GM18526 (cell line): ENCODE data around the gene THEMIS.

ENCODE experiments used
- POLR2A ChIP-seq: IDR thresholded peaks from 3 replicates; pipeline ENCODE4 v1.6.1; 2011; ENCODE audit not compliant: insufficient read length; ENCODE audit errors: extremely low read depth

THEMIS gene

DNA sequence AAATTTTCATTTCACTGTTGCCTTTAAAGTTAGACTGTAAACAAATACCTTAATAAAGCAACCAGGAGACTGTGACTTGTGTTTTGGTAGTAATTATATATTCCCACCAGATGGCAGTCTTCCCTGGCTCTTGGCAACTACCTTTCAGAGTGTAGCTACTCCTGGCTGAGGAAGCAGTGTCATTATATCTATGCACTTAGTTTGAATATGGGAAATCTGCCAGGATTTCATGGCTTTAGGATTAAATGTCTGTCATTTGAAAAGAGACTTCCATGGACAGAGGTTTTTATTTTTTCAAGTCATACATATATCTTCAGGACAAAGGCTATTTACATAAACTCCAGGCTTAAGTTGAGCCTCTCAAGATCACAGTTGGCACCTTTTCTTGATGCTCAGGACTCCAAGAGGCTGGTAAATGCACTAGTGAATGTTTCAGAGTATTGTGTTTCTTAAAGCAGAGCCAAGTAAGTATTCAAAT, 163.8 kb downstream of the THEMIS start:
- TF ChIP-seq POLR2A = no peak

- TF ChIP-seq POLR2A = no peak
Observed at GRCh38 chr6:127732927-127733326, 167.9 kb downstream of the THEMIS start.

DNA sequence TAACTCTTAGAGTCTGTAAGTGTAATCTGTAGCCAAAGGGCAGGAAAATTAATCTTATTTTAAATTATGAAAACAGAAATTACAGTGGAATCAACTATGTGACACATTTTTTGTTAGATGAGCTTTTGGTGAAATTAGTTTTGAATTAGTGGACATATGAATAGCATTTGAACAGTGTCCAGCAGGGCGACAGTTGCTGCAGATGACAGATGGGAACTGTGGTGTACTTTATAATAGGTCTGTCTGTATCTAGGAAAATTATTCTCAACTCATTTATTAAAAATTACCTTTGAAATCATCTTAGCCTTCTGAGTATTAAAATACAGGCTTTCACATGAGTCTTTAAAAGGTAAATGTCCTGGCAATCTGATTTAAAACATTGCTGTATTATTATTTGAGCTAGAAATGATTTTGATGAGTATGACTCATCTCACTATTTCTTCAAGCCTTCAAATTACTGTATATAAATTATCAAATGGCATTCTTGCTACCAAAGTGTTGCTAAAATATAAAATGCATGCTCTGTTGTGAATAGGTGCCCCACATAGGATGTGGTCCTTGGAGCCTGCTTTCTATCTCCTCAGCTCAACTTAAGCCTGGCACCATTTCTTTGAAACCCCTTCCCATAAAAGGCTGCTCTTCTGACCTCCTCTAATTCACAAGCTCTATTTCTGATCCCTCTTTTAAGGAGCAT, 173.5 kb downstream of the THEMIS start:
- no peak for TF ChIP-seq POLR2A

DNA sequence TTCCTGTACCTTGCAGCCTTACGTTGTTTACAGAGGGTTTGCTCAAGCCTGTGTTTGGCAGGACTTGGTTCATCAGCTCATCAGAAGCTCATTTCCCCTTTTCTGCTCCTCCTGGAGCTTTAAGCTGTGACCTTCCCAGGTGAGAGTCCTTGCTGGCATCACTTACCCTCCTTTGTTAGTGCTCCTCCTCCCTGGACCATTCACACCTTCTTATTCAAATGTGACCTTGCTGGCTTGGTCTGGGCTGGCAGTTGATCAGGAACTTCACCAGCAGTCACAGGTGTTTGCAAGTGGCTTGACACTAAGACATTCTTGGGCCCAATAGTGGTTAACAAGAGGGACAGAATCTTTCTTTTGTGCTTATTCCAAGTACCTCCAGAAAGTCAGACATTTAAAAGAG, 175.0 kb downstream of the THEMIS start:
- no peak for TF ChIP-seq POLR2A

DNA sequence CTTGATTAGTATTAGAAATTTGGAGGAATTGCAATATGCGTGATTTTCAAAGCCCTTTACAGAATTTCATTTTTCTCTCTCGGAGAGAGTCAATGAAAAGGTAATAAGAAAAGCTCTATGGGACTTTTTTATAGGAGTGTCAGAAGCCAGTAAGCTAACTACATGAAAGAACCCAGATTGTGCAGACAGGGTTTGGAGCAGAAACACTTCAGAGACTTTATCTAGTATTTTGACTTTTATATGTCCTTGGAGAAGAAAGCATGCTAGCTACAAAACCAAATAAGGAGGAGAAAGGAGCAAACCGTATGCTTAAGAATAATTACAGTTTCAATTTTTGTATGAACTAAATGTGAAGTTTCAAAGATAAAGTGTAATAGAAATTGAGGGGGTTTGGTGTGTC, 182.2 kb downstream of the THEMIS start:
- TF ChIP-seq POLR2A = no peak

GRCh38 chr6:127717384-127717783, 183.5 kb downstream of the THEMIS start:
- TF ChIP-seq POLR2A = no peak

GRCh38 chr6:127716465-127716864, 184.4 kb downstream of the THEMIS start:
- no peak for TF ChIP-seq POLR2A

DNA sequence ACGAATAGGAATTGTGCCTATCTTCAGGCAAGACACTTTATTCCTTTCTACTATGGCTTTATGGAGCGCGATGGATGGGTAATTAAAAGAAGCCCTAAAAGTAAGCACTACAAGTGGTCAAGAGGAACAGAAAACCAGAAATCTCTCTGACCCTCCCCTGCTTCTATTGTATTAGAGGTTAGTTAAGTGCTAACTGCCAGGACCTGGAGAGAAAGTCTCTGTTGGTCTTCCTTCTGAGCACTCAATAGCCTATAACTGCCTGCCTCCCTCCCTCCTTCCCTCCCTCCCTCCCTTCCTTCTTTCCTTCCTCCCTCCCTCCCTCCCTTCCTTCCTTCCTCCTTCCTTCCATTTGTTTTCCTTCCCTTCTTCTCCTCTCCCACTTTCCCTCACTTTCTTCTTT, 190.2 kb downstream of the THEMIS start:
- TF ChIP-seq POLR2A = no peak

DNA sequence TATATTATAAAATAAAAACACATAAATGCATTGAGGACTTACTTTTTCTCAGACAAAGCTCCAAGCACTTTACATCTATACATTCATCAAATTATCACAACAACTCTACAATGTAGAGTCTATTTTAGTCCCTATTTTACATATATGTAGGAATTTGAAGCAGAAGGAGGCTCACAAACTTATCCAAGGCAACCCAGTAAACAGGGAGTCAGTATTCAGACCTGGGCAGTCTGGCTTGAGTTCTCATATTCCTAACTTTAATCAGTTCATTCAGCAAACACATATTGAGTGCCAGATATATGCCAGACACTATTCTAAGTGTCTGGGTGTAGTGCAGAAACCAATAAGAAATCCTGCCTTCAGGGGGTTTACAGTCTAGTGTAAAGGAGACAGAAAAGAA, 194.6 kb downstream of the THEMIS start:
- TF ChIP-seq POLR2A = no peak

DNA sequence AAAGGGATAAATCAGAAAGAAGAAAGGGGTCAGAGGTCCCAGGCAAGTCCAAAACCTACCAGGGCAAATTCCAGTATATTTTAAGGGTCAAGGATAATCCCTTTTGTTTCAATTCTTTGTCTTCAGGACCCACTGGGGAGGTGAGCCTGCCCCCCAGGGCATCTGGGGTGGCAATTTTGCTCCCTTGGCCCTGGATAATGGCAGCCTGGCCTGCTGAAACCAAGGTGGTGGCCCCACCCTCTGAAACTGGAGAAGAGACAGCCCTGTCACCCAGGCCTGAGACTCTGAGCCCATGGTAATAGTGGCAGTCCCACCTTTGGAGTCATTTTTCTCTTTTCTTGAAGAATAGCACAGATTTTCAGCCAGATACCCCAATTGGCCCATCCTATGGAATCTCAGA, 205.8 kb downstream of the THEMIS start:
- TF ChIP-seq POLR2A = no peak

GRCh38 chr6:127691146-127691545, 209.7 kb downstream of the THEMIS start:
- TF ChIP-seq POLR2A = no peak

DNA sequence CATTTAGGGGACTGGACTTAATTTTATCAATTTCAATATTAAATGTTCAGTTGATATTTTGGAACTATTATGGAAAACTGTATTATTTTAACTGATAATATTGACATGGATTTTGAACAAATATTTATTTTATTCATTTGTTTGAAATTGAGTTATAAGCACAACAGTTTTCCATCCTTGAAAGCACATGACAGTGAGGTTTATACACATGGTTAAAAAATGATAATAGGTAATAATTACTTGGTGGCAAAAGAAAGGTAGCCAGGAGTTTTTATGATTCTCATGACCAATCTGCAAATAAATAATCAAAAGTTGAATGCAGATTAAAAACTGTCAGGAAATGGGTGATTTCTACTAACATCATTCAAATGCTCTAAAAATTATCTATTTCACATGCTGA, 210.3 kb downstream of the THEMIS start:
- TF ChIP-seq POLR2A = no peak

- no peak for TF ChIP-seq POLR2A
Observed at GRCh38 chr6:127690092-127690491, 210.8 kb downstream of the THEMIS start.

GRCh38 chr6:127686084-127686483, 214.8 kb downstream of the THEMIS start:
- no peak for TF ChIP-seq POLR2A

DNA sequence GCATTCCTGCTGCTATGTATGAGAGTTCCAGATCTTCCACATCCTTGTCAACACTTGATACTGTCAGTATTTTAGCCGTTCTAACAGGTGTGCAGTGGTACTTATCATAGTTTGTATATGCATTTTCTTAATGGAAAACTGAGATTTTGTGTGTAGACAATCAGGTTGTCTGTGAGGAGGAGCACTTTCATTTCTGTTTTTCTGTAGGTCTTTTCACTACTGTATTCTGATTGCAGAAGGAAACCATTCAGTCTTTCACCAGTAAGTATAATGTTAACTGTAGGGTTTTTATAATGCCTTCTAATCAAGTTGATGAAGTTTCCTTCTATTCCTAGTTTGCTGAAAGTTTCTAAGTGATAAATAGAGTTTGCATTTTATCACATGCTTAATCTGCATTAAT, 216.4 kb downstream of the THEMIS start:
- no peak for TF ChIP-seq POLR2A
